LNCaP clone FGC (cell line): ENCODE results near the gene ADAMTS14.

Experiments
- DNase-seq: peaks from one replicate; pipeline ENCODE4 v3.0.0-alpha.2; 2011; ENCODE audit warnings: low read depth
- H3K4me3 ChIP-seq: 2 replicates; pipeline ENCODE4 v1.5.1; 2011; ENCODE audit warnings: mild to moderate bottlenecking, low read depth, low read length, control low read depth
- TF ChIP-seq, protein P1 (sequence below): IDR thresholded peaks from 2 replicates; pipeline ENCODE4 v1.5.1; 2012; ENCODE audit warnings: mild to moderate bottlenecking; ENCODE audit not compliant: control insufficient read depth, insufficient read depth; ENCODE audit errors: extremely low read depth

Gene ADAMTS14

DNA sequence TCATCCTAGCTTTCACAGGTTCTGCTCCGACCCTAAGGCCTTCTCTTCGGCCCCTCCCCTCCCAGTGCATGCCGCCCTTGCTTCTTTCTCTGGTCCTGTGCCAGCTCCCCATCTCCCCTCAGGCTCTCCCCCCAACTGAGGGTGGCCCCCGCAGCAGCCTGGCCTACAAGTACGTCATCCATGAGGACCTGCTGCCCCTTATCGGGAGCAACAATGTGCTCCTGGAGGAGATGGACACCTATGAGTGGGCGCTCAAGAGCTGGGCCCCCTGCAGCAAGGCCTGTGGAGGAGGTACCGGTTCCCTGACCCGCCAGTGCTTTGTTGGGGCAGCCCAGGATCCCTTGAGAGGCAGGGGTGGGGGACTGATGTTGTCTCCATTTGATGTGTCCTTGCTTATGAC, 79.0 kb downstream of the ADAMTS14 start:
- TF ChIP-seq, protein P1, sequence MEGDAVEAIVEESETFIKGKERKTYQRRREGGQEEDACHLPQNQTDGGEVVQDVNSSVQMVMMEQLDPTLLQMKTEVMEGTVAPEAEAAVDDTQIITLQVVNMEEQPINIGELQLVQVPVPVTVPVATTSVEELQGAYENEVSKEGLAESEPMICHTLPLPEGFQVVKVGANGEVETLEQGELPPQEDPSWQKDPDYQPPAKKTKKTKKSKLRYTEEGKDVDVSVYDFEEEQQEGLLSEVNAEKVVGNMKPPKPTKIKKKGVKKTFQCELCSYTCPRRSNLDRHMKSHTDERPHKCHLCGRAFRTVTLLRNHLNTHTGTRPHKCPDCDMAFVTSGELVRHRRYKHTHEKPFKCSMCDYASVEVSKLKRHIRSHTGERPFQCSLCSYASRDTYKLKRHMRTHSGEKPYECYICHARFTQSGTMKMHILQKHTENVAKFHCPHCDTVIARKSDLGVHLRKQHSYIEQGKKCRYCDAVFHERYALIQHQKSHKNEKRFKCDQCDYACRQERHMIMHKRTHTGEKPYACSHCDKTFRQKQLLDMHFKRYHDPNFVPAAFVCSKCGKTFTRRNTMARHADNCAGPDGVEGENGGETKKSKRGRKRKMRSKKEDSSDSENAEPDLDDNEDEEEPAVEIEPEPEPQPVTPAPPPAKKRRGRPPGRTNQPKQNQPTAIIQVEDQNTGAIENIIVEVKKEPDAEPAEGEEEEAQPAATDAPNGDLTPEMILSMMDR: no peak
- no peak for DNase-seq
- no peak overlapping the region for H3K4me3 ChIP-seq

DNA sequence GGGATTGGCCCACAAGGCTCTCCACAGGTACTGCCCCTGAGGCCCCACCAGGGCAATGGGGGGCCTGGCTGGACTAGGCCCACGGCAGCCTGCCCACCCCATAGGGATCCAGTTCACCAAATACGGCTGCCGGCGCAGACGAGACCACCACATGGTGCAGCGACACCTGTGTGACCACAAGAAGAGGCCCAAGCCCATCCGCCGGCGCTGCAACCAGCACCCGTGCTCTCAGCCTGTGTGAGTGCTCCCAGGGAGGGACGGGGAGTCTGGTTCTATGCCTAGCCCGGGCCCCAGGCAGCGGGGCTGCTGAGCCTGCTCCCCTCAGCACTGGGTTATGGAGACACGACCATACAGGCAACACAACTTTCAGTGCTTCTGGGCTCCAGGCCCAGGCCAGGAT, 79.7 kb downstream of the ADAMTS14 start:
- no peak overlapping the region for H3K4me3 ChIP-seq
- TF ChIP-seq, protein P1: no peak
- DNase-seq: no peak

DNA sequence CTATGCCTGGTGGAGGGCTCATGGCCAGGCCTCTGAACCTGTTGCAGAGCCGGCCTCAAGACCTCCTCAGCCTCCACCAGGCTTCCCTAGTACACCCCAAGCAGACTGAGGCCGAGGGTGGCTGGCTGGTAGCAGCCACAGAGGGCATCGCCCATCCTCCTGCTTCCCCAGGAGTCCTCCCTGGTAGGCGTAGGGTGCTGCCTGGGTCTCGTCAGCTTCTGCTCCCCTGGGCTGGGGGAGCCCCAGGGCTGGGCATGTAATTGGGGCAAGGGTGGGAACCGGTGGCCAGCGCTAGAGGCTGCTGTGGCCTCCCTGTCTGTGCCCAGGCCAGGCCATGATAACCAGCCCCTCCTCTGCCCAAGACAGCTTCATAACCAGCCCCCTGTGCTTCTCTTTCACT, 80.3 kb downstream of the ADAMTS14 start:
- TF ChIP-seq, protein P1: no peak
- no peak for DNase-seq
- no peak overlapping the region for H3K4me3 ChIP-seq

DNA sequence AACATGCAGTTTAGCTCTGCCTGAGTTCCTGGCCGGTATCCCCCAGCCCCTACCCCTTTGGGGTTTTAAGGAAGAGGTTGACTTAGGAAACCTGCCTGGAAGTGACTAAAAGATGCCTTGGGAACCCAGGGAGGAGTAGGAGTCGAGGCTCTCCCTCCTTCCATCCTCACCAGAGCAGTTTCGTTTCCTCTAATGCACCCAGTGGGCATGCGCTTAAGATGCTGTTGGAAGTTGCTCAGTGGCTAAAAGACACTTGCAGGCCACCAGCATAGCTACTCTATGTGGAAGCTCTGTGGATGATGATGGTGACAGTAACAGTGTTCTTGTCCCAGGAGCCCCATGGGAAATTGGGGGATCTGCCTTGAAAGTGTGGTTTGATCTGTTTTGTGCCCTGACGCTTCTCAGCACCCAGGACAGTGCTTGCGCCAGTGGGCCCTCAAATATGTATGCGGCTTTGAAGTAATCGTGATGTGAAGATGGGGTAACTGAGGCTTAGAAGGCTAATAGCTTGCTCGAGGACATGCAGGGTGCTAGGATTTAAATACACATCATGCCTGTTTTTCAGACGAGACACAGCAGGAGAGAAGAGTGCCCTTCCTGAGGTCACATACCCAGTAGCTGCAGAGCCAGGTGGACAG, 80.8 kb downstream of the ADAMTS14 start:
- DNase-seq: no peak
- H3K4me3 ChIP-seq: no peak overlapping the region
- TF ChIP-seq, protein P1: no peak

DNA sequence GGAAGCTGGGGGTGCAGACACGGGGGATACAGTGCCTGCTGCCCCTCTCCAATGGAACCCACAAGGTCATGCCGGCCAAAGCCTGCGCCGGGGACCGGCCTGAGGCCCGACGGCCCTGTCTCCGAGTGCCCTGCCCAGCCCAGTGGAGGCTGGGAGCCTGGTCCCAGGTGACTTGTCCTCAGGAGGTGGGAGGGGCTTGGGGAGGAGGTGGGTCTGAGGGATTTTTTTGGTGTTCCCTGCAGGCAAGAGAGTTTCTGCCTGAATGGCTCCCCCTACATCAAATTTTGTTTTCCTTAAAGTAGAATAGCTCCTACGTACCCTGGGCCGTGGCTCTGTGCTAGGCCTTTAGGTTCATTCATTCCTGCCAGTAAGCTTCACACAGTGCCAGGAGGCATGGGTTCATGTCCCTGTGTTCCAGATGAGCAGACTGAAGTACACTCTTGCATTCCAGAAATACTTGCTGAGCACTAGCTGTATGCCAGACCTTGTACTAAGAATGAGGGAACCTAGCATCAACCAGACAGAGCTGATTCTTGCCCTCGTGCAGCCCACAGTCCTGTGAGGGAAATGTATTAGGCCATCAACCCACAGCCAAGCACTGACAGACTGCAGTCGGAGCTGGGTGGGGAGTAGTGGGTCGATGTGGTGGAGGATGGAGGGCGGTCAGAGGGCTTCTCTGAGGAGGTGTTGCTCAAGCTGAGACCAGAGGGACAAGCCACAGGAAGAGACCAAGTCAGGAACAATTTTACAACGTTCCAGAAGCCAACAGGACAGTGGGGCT, 81.7 kb downstream of the ADAMTS14 start:
- TF ChIP-seq, protein P1: no peak
- DNase-seq: no peak

DNA sequence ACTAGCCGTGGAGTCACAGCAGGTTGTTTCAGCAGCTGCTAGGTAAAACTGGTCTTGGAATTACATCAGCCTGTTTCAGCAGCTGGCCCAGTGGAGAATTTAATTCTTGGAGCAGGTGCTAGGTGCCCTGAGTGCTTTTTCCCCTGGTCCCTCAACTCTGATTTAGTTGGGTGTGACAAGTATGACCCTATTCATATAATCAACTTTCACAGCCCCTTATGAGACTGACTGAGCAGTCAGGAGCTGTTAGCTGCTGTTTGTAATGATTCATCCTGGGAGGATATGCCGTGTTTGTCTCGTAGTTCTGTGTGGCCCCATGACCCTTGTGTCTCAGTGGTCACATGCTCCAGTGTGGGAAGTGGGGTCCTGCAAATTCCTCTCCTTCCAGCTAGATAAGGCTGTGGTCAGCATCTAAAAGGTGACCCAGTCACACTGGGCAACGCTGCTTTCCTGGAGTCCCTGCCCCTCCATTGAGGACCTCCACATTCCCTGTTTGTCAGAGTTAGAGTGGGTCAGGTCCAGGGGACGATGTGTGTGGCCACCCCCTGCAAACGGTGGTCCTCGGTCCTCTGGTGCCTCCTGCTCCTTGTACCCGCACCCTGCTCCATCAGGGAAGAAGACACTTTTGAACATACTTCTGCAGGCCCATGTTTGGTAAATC, 84.5 kb downstream of the ADAMTS14 start:
- no peak for DNase-seq
- TF ChIP-seq, protein P1: no peak
- no peak overlapping the region for H3K4me3 ChIP-seq

More for the DNA sequence above, 81.7 kb downstream of the ADAMTS14 start:
- no peak overlapping the region for H3K4me3 ChIP-seq

DNA sequence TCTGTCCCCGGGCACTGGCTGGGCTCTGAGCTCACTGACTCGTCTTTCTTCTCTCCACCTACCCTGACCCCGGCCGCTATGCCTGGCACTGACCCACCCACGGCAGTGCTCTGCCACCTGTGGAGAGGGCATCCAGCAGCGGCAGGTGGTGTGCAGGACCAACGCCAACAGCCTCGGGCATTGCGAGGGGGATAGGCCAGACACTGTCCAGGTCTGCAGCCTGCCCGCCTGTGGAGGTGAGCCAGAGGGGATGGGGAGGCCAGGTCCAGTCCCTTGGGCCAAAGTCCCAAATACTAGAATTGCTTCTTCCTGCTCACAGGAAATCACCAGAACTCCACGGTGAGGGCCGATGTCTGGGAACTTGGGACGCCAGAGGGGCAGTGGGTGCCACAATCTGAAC, 85.5 kb downstream of the ADAMTS14 start:
- no peak for DNase-seq
- H3K4me3 ChIP-seq: no peak overlapping the region
- TF ChIP-seq, protein P1: no peak
